ENCODE measurements around the gene CCDC60.

GRCh38 chr12:119288576-119288975 lies 46.0 kb upstream of the CCDC60 start:
- TF ChIP-seq POLR2AphosphoS5 (IDR thresholded peaks at IDR 0.05; ENCODE audit: low read depth, low read length), result no peak
- TF ChIP-seq SIN3A (IDR thresholded peaks at IDR 0.05; ENCODE audit: borderline replicate concordance, insufficient read depth, low read length), result no peak
